SH-SY5Y (cell line): ENCODE results near the gene KLHDC1.

Experiments used
- GATA2 ChIP-seq: IDR thresholded peaks from 2 replicates; pipeline ENCODE4 v1.6.1; 2011; ENCODE audit warnings: mild to moderate bottlenecking, low read depth, low read length
- GATA3 ChIP-seq: IDR thresholded peaks from 2 replicates; pipeline ENCODE4 v1.6.1; 2011; ENCODE audit warnings: low read depth, mild to moderate bottlenecking, low read length, moderate library complexity

GRCh38 chr14:49691031-49691430 lies 1.9 kb upstream of the KLHDC1 start:
- TF ChIP-seq GATA2 (no peak), GATA3 (no peak)
